Fibroblast of skin of left quadriceps (primary cell): ENCODE data around the gene AURKA.
"Not testable (repeated sequence)": the region's sequence is repeated elsewhere in the genome, so short reads cannot be mapped to it uniquely, and the experiment has no call there.

Experiments used
- DNase-seq, 2 experiments: peaks; one replicate each; pipeline ENCODE4 v3.0.0-alpha.2; 2013; ENCODE audit warnings: low read depth in 2 of 2

The AURKA gene

DNA sequence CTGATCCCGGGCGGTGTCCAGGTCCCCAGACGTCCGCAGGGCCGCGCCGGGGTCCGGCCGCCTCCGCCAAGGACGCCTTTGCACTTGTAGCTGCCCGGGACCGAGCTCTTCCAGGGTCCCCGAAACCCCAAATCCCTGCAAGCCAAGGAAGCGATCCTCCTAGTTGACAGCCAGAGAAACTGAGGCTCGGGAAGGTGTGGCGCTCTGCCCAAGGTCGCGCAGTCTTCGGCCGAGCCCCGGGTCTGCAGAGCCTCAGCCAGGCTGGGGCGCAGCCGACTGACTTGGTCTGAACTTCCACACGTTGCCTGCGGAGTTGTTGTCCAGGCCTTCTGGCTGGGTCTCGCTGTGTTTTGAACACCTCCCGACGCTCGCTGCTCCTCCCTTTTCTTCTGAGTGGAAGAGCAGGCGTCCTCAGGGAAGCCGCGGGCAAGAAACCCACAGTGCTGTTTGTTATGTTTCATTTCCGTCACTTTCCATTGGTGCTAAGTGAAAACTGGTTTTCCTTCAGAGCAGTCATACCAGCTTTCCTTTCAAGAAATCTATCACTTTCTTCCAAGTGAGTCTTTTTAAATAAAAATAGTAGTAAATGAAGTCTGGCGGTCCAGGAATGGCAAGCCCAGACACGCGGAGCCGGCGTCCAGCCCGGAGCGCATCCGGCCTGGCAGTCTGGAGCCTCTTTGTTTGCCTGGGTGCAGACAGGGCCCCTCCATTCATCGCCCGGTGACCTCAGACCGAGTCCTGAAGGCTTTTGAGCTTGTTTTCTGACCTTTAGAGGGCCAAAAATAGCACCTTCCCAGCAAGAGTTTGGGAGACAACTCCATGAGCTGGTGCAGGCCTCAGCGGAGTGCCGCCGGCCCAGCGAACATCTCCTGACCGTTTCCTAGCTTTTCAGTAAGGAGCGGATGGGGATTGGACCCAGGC, 32.5 kb downstream of the AURKA start:
- DNase-seq, result no peak

DNA sequence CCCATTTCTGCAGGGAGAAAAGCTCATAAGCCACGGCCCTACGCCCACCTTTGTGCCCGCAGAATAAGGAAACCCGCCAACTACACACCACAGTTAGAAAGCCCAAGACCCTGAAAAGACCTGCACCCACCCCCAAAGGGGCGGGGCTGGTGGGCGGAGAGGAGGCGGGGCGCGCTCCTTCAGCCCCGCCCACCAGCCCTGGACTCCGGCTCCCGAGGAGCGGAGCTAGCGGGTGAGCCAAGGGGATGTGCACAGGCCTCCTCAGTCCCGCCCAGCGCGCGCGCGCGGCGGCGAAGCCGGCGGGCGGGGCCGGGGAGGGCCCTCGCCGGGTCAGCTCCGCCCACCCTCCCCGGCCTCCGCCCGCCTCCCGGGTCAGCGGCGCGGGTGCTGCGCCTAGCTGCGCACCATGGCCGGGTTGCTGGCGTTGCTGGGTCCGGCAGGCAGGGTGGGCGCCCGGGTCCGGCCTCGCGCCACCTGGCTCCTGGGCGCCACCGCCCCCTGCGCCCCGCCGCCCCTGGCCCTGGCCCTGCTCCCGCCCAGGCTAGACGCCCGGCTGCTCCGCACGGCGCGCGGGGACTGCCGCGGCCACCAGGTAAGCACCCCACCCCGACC, 33.3 kb downstream of the AURKA start, which contains the start of gene FAM210B:
Gene FAM210B, plus strand, starts transcription at position 375 of the 612 bp plus-strand sequence. Its CDS starts 32 bp downstream, at position 407.
- peak; percentile 72 to 75 for DNase-seq

DNA sequence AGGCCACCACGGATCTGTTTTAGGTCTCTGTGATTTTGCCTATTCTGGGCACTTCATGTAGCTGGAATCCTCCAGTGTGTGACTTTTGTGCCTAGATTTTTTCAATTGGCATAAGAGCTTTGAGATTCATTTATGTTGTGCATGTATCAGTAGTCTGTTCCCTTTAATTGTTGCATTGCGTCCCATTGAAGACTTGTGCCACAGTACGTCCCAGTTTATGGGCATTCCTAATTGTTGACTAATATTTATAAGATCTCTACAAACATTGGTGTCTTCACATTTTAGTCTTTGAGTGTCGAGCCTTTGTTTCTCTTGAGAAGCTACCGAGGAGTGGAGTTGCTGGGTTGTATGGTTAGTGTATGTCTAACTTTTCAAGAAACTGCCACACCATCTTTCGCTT, 33.9 kb downstream of the AURKA start:
- DNase-seq, result no peak

DNA sequence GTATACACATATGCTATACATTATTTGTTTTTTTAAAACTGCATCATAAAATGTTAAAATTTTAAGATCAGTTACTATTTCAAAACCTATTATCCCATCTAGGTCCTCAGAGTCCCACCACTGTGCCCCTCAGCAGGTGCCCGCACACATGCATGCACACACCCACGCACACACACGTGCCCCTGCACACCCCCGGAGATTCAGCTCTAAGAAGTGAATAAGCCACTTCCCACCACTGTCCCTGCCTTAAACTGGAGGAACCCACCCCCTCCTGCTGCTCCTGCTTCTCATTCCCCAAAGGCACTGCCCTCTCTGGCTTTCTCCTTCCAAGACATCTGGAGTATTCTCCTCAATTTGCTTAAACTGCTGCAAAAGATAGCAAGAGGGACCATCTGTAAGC, 38.7 kb downstream of the AURKA start:
- DNase-seq, result no peak

DNA sequence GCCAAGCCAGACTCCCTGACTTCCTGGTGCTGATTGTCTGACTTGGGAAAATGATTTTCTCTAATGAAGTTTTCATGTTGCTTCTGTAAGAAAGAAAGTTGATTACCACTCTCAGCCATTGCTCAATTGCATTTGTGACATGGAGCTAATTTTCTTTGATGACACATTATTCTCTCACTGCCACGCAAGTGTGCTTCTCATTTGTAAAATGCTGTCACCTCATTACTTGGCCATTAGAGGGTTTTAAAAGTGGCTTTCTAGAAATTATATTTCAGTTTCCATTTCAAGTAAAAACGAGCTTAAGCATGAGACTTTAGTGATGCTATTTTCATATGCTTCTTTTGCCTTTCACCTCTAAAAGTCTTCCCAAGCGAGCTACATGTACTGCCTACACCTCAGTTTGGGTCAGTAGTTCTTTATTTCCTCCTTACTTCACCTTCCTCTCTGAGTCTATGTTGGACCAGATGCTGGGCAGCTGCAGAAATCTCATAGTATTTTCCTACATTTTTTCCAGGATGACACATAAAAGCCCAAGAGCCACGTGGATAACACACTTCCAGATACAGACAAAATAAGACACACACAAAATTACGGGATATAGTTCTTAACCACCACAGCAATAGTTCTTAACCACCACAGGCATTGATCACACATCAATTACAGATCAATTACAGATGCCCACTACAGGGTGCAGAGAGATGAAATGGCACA, 39.5 kb downstream of the AURKA start:
- DNase-seq, result peak in 1 of 2 experiments; percentile 16

DNA sequence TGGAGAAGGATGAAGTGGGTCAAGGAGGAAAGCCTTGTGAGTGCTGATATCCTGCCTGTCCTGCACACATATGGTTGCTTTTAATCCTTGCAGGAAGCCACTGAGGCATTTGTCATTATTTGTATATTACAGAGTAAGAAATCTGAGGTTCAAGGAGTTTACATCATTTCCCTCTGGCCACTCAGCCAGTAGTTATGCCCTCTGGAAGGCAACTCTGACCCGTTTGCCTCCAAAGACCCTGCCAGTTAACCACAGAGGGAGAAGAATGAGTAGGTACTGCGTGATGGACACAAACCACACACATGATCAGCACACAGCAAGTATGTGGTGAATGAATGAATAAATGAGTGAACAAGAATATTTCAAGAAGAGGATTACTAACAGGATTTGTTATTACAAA, 41.2 kb downstream of the AURKA start:
- DNase-seq, result no peak

DNA sequence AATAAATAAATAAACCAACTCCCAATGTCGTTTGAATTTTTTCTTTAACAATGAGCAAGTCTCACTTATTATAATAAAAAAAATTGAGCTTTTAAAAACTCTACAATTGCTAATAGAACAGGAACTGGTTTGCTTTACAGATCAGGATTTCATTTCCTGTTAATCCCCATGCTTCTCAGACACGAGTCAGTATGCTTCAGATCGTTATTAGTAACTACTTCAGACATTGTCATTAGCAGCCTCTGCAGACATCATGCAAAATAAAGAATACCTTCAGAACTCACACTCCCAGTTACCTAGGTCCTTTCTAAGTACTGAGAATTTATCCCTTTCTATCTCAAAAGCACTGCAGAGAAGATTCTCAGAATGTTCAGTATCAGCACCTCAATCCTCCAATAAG, 43.3 kb downstream of the AURKA start:
- DNase-seq, result no peak

DNA sequence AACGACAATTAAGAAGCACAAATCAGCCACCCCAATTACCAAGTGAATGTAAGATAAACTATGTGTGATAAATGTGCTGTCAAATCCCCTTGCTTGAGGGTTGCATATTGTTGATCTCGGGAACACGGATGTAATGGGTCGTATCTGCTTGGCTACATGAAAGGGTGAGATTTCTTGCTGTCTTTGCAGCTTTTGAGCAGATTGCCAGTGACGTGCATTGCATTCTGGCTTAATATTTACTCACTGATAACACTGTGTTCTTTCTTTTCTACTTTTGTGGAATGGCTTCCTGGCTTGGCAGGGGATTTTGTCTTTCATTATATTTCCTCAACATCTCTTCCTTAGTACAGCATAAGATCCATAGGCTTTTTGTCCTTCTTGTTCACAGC, 43.7 kb downstream of the AURKA start:
- no peak for DNase-seq

DNA sequence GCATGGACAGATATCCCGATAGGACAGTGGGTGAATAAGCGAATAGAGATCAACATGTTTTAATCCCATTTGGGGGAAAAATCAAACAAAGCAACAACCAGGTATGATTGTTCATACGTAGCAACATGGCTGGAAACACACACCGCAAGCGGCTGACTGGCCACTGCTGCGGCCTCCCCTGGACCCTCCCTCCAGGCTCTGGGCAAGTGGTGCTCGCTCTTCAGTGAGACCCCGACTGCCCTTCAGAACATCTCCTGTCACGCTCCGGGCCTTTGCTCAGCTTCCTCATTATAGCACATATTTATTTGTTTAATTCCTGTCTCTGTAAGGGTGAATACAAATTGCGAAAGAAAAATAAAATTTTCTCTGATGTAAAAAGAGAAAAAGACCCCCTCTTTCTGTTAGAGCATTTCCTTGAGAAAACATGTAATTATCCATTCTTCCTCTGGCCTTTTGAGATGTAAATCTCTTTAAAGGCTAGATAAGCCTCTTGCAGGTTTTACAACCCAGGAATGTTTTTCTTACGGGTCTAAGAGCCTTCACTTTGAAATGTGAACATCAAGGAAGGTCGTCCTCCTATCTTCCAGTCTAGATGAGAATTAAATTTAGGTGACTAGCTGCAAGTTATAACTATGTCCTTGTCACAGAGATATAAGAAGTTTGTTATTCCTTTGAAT, 44.2 kb downstream of the AURKA start:
- DNase-seq, result no peak

DNA sequence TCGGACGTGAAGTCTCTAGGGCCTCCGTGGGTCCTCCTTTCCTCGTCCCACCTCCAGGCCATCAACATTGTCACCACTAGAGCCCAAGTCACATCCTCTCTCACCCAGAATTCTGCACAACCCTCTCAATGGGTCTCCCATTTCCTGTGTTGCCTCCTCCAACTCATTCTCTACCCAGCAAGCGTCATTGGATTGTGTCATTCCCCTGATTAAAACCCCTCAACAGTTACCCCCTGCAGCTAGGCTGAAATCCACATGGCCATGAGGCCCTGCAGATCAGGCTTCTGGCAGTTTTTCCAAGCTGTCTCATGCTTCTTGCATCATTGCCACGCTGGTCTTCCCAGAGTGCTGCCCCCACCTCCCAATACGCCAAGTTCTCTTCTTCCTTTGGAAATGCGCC, 46.1 kb downstream of the AURKA start:
- DNase-seq, result no peak

DNA sequence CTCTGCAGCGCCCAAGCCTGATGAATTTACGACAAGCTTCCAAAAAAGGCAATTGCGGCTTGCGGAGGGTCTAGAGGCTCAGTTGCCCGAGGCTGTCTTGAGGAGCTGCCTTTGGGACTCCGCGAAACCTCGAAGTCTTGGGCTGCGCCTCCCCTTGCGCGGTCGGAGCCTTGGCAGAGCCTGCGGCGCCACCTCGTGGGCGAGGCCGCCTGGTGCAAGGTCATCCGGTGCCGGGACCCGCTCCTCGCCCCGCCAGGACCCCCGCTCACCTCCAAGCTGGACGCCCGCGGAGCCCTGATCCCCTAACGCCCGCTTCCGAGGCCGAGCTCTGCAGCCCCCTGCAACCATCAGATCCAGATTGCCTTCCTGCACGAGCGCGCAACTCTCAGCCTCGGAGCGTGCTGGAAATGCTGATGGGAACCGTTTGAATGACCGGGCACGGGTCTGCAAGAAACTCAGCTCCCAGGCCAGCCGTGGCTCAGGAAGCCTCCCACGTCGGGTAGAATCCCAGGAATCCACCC, 48.1 kb downstream of the AURKA start:
- no peak for DNase-seq

DNA sequence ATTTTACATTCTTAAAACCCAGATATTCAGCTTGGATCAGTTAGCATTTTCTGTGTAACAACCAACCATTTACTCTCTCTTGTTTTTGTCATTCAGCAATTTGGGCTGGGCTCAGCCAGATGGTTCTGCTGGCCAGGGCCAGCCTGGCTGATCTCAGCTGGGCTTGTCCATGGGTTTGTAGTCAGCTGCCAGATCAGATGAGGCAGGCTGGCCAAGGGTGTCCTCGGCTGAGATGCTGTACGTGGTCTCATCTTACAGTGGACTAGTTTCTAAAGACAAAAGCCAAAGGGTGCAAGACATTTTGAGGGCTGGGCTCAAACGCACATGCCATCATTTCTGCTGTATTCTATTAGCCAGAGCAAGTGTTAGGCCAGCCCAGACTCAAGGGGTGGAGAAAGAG, 49.2 kb downstream of the AURKA start:
- no peak for DNase-seq

DNA sequence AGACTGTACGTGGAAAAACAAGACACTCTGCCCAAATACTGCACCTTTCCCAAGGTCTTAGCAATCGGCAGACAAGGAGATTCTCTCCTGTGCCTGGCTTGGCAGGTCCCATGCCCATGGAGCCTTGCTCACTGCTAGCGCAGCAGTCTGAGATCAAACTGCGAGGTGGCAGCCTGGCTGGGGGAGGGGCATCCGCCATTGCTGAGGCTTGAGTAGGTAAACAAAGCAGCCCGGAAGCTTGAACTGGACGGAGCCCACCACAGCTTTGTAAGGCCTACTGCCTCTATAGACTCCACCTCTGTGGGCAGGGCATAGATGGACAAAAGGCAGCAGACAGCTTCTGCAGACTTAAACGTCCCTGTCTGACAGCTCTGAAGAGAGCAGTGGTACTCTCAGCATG, 55.3 kb downstream of the AURKA start:
- DNase-seq, result not testable (repeated sequence)

DNA sequence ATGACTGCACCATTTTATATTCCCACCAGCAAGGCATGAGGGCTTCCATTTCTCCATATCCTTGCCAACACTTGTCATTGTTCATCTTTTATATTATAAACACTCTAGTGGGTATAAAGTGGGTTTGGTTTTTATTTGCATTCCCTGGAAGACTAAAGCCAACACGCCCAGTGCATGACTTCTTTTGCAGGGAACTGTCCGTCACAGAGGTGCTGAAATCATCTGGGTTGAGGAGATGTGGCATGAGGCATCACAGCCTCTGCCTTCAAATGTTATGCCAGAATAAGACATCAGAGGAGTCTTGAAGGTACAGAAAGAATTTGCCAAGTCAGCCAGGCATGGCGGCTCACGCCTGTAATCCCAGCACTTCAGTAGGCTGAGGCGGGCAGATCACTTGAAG, 63.2 kb downstream of the AURKA start:
- no peak for DNase-seq

DNA sequence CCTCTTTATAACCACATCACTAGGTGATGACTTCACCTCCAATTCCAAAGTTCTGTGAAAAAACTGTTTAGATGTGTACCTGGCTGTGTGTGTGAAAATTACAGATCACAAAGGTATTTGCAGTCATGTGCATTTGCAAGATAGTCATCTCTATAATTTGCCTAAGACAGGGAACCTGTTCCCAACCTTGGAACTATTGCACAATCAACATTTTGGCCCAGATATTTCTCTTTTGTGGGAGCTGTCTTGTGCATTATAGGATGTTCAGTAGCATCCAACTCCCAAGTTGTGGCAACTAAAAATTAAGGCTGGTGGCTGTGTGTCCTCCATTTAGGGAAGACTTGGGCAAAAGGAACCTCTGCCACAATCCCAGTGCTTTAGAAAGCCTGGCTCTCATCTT, 67.2 kb downstream of the AURKA start:
- DNase-seq, result no peak

DNA sequence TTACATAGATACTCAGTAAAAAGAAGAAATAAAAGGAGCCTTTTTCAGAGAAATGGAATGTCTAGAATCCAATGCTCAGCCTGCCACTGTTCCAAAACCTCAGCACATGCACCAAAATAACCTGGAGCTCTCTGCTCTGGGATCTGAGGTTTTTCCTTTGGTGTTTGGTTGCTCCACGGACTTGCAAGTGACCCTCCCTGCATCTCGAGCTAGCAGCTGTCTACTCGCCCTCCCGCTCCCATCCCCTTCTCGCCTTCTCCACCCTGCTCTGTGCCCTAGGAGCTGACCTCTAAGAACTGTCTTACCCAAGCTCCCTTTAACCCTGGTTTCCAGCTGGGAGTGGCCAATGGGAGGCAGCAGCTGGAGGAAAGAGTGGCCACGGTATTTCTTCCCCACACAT, 68.4 kb downstream of the AURKA start:
- DNase-seq, result no peak

DNA sequence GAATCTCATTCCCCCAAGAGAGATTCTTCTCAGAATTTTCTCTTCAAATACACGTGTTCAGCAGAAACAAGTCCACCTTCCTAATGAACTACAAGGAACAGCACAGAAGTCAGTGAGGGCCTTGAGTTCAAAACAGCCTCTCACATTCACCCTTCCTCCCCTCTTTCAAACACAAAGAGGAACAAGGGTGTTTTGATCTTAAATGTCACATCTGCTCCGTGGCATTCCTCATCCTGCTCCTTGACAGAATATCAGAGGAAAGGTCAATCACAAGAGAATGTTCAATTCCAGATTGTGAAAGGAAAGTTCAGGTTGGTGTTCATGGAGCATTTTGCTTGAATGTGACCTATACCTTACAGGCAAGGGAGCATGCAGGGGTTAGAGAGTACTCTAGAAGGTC, 68.8 kb downstream of the AURKA start:
- DNase-seq, result no peak

DNA sequence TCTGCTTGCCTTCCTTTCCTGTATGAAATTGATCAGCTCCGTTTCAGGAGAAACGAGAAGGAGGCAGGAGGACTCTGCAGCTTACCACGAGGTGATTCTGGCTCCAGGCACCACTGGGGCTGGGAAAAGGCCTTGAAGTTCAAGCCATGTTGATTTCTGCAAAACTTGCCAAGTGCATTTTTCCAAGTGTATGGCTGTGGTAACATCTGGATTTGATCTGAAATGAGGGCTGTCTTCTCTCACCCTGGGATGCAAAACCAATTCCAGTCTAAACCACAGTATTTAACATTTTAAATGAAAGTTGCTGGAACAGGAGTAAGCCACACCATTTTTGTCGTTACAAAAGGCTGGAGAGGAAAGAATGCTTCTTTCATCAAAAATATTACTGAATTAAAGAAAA, 69.3 kb downstream of the AURKA start:
- DNase-seq, result peak; percentile 11 to 16
